NCI-H345 (cell line): ENCODE measurements around the gene VSTM5.
"Not testable (repeated sequence)": the region's sequence is repeated elsewhere in the genome, so short reads cannot be mapped to it uniquely, and the experiment has no call there.

ENCODE experiments used
- DNase-seq: peaks from one replicate; lab custom pipeline; 2025; lab: John Stamatoyannopoulos, UW

The VSTM5 gene

GRCh38 chr11:93796441-93797231, 53.8 kb downstream of the VSTM5 start:
- no peak for DNase-seq

GRCh38 chr11:93791493-93791892, 58.9 kb downstream of the VSTM5 start:
- no peak for DNase-seq

- peak; percentile 22 for DNase-seq
These were observed 65.5 kb downstream of the VSTM5 start for GRCh38 chr11:93784935-93785360.

- peak; percentile 97 for DNase-seq
These were observed 66.1 kb downstream of the VSTM5 start, which contains the start of gene MED17 for GRCh38 chr11:93784145-93784934. Gene MED17 (plus strand): TSS chr11:93784282. CDS start chr11:93784514, 232 bp downstream.

GRCh38 chr11:93783765-93784144, 66.7 kb downstream of the VSTM5 start:
- no peak for DNase-seq

- no peak for DNase-seq
These were observed 67.1 kb downstream of the VSTM5 start for GRCh38 chr11:93783362-93783761.

- DNase-seq: no peak
These were observed 75.1 kb downstream of the VSTM5 start for GRCh38 chr11:93775289-93775688.

- not testable (repeated sequence) for DNase-seq
These were observed 75.9 kb downstream of the VSTM5 start for GRCh38 chr11:93774560-93774959.

- DNase-seq: no peak
These were observed 76.7 kb downstream of the VSTM5 start for GRCh38 chr11:93773601-93774200.

- no peak for DNase-seq
These were observed 77.4 kb downstream of the VSTM5 start for GRCh38 chr11:93773045-93773477.

GRCh38 chr11:93772123-93772522, 78.3 kb downstream of the VSTM5 start:
- no peak for DNase-seq

- DNase-seq: no peak
These were observed 80.3 kb downstream of the VSTM5 start for GRCh38 chr11:93770160-93770559.
